Mucosa of gallbladder (tissue), 1 donor: Measurements from ENCODE around the gene SUMF1. TPM values are rescaled to one million over a fixed set of nuclear protein-coding genes. Genes with fewer than 3 reads are reported as not detected.
"Not testable (repeated sequence)": the region's sequence is repeated elsewhere in the genome, so short reads cannot be mapped to it uniquely, and the experiment has no call there.

Source experiments
- DNase-seq: peaks from one replicate; pipeline ENCODE4 v3.0.0-alpha.2; 2020; ENCODE audit warnings: low spot score
- total RNA-seq: library from RNA; stranded (reverse); gene quantifications from one replicate; pipeline ENCODE4 v1.2.1, GENCODE V29; 2021
- donor health status: DM: no; HTN: no; CAD: no.

Gene SUMF1
- total RNA-seq, 1 donor from 2014 or later: 38.7 TPM

DNA sequence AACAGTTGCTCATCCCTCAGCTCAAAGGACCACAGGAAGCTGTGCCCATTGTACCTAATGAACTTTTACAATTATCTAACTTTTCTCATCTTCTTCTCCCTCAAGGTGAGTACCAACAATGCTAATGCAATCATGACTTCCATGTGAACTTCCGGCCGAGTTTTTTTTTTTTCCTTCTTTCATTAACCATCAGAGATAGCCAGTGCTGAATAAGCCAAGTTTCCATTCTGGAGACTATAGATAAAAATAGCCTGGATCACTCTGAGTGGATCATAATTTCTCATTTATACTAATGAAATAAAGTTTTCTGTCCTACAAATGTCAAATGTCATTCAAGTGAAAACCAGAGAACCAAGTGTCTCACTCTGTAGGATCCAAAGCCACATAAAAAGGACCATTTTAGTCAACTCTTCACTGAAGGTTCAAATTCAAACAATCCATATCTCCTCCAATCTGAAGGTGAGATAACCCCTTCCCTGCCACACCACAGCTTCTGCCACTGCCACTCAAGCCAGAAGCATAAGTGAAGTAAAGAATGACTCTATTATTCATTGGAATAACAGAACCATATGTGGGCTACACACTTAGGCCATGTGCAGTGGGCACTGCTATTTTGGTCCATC, 5.5 kb downstream of the SUMF1 start:
- DNase-seq: no peak

DNA sequence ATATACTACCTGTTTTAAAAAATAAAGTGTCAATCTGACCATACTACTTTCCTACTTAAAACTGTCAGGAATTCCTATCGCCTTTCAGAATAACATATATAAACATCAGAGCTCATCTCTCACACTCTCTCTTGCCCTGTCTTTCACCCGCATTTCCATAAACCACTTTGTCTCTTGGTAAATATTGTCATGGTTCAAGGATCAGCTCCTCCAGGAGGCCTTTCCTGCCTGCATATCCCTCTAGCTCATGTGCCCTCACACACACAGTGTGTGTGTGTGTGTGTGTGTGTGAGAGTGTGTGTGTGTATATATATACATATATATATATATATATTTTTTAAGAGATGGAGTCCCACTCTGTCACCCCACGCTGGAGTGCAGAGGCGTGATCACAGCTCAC, 6.7 kb downstream of the SUMF1 start:
- DNase-seq: no peak

DNA sequence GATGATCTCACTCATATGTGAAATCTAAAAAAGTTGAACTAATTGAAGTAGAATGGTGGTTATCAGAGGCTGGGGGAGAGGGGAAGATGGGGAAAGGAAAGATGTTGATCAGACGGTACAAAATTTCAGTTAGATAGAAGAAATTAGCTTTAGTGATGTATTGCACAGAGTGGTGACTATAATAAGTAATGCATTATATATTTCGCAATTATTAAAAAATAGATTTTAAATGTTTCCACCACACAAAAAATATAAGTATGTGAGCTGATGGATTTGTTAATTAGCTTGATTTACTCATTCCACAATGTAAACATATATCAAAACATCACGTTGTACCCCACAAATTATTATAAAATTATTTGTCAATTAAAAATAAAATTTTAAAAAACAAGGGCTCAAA, 8.1 kb downstream of the SUMF1 start:
- no peak for DNase-seq

DNA sequence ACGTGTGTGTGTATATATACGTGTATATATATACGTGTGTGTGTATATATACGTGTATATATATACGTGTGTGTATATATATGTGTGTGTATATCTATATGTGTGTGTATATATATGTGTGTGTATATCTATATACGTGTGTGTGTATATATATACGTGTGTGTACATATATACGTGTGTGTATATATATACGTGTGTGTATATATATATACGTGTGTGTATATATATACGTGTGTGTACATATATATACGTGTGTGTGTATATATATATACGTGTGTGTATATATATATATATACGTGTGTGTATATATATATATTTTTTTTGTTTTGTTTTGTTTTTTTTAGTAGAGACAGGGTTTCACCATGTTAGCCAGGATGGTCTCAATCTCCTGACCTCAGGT, 10.3 kb downstream of the SUMF1 start:
- not testable (repeated sequence) for DNase-seq

DNA sequence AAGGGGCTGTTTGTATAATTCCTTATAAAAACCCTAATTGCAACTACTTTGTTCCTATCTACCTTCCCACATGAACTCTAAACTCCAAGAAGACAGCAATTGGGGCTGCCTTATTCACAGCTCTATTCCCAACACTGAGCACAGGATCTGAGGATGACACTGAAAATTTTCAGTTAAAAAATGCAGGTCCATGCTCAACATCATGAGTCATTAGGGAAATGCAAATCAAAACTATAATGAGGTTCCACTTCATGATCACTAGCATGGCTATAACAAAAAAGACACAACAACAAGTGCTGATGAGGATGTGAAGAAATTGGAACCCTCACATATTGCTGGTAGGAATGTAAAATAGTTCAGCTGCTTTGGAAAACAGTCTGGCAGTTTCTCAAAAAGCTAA, 12.9 kb downstream of the SUMF1 start:
- DNase-seq: no peak

DNA sequence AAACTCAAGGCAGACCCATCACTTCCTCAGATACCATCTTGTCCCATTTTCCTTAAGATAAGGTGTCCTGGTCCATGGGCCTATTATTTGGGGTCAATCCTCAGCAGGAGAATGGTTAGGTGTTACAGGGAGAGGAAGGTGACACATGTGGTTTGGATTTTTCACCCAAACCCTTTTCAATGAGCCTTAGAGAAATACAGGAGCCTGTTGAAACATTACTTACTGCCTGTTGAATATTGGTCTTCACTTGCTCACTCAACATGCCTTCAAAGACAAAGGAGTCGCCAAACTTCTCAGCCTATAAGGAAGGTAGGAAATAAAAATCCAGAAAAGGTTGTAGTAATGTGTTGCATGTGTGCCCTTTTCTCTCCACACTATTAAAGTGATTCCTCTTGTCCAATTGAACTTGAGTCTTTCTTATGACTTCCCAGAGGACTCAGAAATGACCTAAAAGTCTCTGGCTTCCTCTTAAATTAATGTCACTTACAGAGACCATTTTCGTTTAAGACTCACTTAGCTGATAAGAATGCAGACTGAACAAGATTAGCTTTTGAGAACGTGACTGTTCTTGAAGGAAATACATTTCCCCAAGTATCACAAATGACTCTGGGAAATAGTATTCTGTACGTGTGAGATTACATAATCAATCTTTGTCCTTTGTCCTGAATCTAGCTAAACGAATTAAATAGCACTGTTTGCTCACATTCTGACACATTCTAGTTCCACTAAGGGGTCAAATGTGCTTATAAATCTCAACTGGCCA, 17.8 kb downstream of the SUMF1 start:
- DNase-seq: no peak

DNA sequence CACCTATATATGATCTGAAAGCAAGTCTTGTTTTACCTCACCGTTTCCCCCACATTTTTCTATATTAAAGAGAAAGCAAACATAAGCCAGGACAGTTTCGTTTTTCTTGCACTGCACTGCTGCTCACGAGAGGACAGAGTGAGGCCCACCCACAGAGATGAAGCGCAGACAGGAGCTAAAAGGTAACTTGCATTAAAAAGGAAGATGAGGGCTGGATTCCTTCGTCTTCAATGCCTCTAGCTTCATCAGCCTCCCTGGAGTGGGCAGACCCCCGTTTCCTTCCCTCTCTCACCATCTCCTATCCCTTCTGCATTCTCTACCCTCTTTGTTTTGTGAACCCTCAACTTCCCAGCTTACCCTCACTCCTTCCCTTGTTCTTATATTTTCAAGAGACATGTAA, 18.9 kb downstream of the SUMF1 start:
- DNase-seq: no peak

- DNase-seq: no peak
Observed at GRCh38 chr3:4447295-4447999, 19.6 kb downstream of the SUMF1 start.

GRCh38 chr3:4440951-4441350, 26.1 kb downstream of the SUMF1 start:
- DNase-seq: no peak

DNA sequence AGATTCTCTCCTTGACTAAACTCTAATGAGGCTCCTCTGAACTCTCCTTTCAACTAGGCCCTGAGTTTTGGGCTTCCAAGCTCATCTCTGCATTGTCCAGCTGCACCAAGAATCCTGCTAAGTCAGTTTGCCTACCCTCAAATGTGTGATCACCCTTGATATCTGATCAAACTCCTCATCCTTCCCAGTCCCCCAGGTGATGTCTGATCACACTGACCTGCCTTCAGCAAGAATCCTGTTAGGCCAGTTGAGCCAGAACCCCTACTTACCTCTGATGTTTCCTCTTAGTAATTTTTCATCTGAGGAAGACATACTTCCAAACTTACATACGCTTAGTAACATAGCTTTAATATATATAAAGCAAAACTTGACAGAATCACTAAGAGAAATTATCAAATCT, 28.8 kb downstream of the SUMF1 start:
- no peak for DNase-seq

GRCh38 chr3:4432259-4432658, 34.8 kb downstream of the SUMF1 start:
- DNase-seq: no peak

GRCh38 chr3:4429648-4430350, 37.3 kb downstream of the SUMF1 start:
- no peak for DNase-seq

DNA sequence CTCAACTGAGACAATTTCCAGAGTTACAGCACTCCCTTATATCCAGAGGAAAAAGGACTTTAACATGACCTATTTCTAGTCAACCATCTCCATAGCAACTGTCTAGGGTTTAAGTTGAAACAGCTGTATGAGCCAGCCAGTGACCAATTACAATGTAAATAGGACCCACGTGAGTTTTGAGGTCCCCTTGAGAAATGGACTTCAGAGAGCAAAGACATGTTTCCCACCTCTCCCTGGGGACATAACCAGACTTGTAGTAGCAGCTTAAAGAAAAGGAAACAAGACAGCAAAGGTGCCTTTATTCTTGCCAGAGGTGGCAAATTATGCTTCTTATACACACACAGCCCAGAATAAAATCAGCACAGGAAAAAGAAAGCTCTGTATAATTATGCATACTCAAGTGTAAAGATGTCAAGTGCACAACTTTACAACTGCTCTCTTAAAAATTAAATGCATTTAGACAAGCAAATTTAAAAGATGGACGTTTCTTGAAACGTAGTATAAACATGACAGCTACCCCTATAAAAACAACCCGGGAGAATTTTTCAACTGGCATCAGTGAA, 40.2 kb downstream of the SUMF1 start:
- DNase-seq: no peak

DNA sequence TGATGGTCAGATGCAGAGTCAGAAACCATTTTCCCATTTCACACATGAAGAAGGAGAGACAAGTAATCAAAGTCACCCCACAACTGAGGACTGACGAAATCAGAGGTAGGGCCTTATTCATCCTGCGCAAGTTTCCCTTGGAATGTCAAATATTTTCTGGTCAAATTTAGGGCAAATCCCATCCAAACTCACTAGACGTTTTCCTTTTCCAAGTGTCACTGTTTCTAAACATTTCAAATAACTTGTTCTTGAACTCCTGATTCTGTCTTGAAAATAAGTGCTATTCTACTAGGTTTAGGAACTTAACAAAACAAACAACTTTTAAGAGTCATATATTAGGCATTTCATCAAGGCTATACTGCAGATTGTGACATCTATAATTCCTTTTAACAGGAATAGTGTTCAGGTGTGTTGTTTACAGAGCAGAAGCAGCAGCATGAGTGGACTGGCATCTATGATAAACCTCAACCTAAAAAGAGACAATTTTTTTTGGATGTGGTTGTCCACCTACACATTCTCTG, 40.7 kb downstream of the SUMF1 start:
- DNase-seq: no peak

- no peak for DNase-seq
Observed at GRCh38 chr3:4425707-4426106, 41.4 kb downstream of the SUMF1 start.

DNA sequence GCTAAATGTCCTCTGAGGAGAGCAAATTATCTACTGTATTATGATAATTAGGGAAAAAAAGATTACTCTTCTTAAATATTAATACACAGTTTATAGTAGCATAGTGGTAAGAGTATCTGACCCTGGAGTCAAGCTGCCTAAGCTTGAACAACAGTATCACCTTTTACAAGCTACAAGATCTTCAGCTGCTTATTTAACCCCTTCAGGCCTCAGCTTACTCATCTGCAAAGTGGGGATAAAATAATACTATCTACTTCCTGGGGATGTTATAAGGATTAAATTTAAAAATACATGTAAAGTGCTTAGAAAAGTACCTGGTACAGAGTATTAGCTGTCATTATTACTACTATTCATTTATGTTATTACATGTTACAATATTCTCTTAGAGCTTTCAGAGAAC, 42.0 kb downstream of the SUMF1 start:
- DNase-seq: no peak

DNA sequence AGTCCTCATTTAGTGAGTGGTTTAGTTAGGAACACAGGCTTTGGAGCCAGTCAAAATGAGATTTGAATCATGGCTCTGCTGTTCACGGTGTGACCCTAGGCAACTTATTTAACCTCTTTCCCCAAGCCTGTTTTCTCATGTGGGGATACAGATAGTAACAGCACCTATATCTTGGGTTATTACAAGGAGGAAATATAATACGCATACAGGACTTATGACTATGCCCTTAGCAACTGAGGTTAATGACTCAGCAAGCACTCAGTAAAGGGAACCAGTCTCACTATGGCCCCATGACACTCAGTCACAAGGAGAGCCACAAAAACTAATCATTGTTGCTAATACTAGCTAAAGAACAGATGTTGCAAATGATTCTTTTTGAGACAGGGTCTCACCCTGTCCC, 45.9 kb downstream of the SUMF1 start:
- DNase-seq: no peak

- no peak for DNase-seq
Observed at GRCh38 chr3:4419920-4420319, 47.1 kb downstream of the SUMF1 start.

- no peak for DNase-seq
Observed at GRCh38 chr3:4419386-4419785, 47.7 kb downstream of the SUMF1 start.

DNA sequence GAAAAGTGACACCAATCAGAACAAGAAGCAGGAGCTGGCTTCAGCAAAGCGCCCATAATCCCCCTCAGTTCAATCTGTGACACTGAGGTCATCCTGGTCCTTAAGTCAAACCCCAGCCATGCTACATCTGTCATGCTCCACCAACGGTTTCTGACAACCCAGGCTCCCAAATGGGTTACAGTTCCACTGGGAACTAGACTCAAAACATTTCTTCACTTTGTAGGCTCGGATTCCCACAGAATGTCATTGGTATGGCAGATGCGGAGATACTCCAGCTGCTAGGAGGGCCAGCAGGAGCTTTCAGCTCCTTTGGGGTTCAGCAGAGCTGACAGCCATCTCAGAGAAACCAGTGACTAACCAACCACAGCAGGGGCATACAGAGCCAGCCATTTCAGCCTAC, 48.9 kb downstream of the SUMF1 start:
- no peak for DNase-seq

- DNase-seq: no peak
Observed at GRCh38 chr3:4417449-4417848, 49.6 kb downstream of the SUMF1 start.

- no peak for DNase-seq
Observed at GRCh38 chr3:4416961-4417360, 50.1 kb downstream of the SUMF1 start.
